Smooth muscle cell (in vitro differentiated cells): Measurements from ENCODE around the gene KLF7. TPM values are rescaled to one million over a fixed set of nuclear protein-coding genes. Genes with fewer than 3 reads are reported as not detected.

Experiments used
- DNase-seq: peaks from one replicate; lab custom pipeline; 2025; ENCODE audit not compliant: unreplicated experiment; lab: John Stamatoyannopoulos, UW
- H2AFZ ChIP-seq: fragments of 200-600 bp; sonication (generic); 2 replicates; pipeline ENCODE4 v1.6.0; 2016; ENCODE audit warnings: antibody characterized with exemption, low read depth, mild to moderate bottlenecking
- H3F3A ChIP-seq: fragments of 200-600 bp; sonication (generic); 2 replicates; pipeline ENCODE4 v1.6.0; 2017; ENCODE audit warnings: antibody characterized with exemption, low read depth
- H3K27ac ChIP-seq: fragments of 200-600 bp; sonication (generic); 2 replicates; pipeline ENCODE4 v1.5.1; 2016; ENCODE audit warnings: low read depth, mild to moderate bottlenecking
- H3K27me3 ChIP-seq: fragments of 200-600 bp; sonication (generic); 2 replicates; pipeline ENCODE4 v1.6.1; 2016; ENCODE audit warnings: low read depth, mild to moderate bottlenecking
- H3K36me3 ChIP-seq: fragments of 200-600 bp; sonication (generic); 2 replicates; pipeline ENCODE4 v1.5.1; 2016; ENCODE audit warnings: low read depth
- H3K4me1 ChIP-seq: fragments of 200-600 bp; sonication (generic); 2 replicates; pipeline ENCODE4 v1.5.1; 2016; ENCODE audit warnings: low read depth
- H3K4me2 ChIP-seq: fragments of 200-600 bp; sonication (generic); 2 replicates; pipeline ENCODE4 v1.6.0; 2016; ENCODE audit warnings: mild to moderate bottlenecking
- H3K4me3 ChIP-seq: fragments of 200-600 bp; sonication (generic); 2 replicates; pipeline ENCODE4 v1.5.1; 2016; ENCODE audit warnings: mild to moderate bottlenecking
- H3K79me2 ChIP-seq: fragments of 200-600 bp; sonication (generic); 2 replicates; pipeline ENCODE4 v1.6.0; 2016; ENCODE audit warnings: low read depth, mild to moderate bottlenecking
- H3K9ac ChIP-seq: fragments of 200-600 bp; sonication (generic); 2 replicates; pipeline ENCODE4 v1.6.0; 2016; ENCODE audit warnings: low read depth
- H3K9me3 ChIP-seq: fragments of 200-600 bp; sonication (generic); replicated peaks from 2 replicates; pipeline ENCODE4 v1.5.1; 2016; ENCODE audit warnings: low read depth
- H4K20me1 ChIP-seq: fragments of 200-600 bp; sonication (generic); 2 replicates; pipeline ENCODE4 v1.6.0; 2016; ENCODE audit warnings: low read depth
- WGBS: methylation state at CpG from one replicate; pipeline ENCODE4 v1.1.7; 2016; ENCODE audit warnings: low lambda C conversion rate; 5-methylcytosine and 5-hydroxymethylcytosine counted together
- polyA plus RNA-seq: library from polyadenylated mRNA; unstranded; fragments of >200 nt; fragmentation: Nextera tagmentation; extraction: Ambion mirVana; gene quantifications from 2 replicates; pipeline ENCODE4 v1.2.1, GENCODE V29; 2016
- total RNA-seq: library from RNA; depleted of rRNA; stranded (reverse); fragments of >200 nt; gene quantifications from 2 replicates; pipeline ENCODE4 v1.2.3, GENCODE V29; 2014
- TF ChIP-seq, protein P1 (sequence below): fragments of 200-600 bp; sonication (generic); IDR thresholded peaks from 2 replicates; pipeline ENCODE4 v1.5.1; 2017; ENCODE audit warnings: borderline replicate concordance, mild to moderate bottlenecking, antibody characterized with exemption; ENCODE audit not compliant: insufficient read depth, poor library complexity, severe bottlenecking

The KLF7 gene
- total and polyA plus RNA-seq, 2 experiments from 2014 or later: 12.7 to 27.6 TPM

DNA sequence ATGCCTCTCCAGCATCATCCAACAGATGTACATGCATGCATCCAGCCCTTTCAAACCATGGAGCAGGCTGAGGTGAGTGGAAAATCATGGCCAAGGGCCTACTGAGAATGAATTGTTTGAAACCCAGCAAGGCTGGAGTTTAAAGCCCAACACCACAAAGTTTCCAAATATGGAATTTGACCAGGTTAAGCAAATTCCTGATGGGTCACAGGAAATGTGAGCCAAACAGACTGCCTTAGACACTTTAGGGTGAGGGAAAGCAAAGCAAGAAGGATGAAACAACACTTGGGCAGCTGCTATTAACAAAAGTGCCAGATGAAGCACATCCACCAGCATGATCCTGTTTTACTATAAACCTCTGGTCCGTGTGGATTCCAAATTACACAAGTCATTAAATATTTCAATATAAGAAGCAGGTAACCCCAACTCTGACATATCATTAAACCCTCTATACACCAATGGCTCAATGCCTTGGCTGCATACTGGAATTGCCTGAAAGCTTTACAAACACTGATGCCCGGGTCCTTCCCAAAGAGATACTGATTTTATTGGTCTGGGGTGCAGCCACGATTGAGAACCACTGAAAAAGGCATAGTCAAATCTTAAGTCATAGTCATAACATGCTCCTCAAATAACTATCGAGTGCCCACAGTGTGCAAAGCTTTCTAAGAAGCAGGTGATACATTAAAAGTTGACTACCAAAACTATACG, 9.1 kb downstream of the KLF7 start:
- no peak overlapping the region for H3K4me2 ChIP-seq
- no peak overlapping the region for H3K4me3 ChIP-seq
- no peaks in the 10 kb centered on the region for H3F3A ChIP-seq
- H4K20me1 ChIP-seq: peaks cover 100% of the 10 kb centered on the region
- peaks cover 100% of the 10 kb centered on the region for H3K79me2 ChIP-seq
- H3K36me3 ChIP-seq: no peaks in the 10 kb centered on the region
- 87% methylated on average over 5 of the region's 5 CpGs for WGBS
- H3K27ac ChIP-seq: no peak overlapping the region
- no peak overlapping the region for H2AFZ ChIP-seq
- peaks cover 43% of the 10 kb centered on the region for H3K4me1 ChIP-seq
- H3K27me3 ChIP-seq: no peaks in the 10 kb centered on the region
- TF ChIP-seq, protein P1, sequence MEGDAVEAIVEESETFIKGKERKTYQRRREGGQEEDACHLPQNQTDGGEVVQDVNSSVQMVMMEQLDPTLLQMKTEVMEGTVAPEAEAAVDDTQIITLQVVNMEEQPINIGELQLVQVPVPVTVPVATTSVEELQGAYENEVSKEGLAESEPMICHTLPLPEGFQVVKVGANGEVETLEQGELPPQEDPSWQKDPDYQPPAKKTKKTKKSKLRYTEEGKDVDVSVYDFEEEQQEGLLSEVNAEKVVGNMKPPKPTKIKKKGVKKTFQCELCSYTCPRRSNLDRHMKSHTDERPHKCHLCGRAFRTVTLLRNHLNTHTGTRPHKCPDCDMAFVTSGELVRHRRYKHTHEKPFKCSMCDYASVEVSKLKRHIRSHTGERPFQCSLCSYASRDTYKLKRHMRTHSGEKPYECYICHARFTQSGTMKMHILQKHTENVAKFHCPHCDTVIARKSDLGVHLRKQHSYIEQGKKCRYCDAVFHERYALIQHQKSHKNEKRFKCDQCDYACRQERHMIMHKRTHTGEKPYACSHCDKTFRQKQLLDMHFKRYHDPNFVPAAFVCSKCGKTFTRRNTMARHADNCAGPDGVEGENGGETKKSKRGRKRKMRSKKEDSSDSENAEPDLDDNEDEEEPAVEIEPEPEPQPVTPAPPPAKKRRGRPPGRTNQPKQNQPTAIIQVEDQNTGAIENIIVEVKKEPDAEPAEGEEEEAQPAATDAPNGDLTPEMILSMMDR: no peak
- DNase-seq: no peak
- no peaks in the 10 kb centered on the region for H3K9me3 ChIP-seq
- H3K9ac ChIP-seq: no peak overlapping the region

DNA sequence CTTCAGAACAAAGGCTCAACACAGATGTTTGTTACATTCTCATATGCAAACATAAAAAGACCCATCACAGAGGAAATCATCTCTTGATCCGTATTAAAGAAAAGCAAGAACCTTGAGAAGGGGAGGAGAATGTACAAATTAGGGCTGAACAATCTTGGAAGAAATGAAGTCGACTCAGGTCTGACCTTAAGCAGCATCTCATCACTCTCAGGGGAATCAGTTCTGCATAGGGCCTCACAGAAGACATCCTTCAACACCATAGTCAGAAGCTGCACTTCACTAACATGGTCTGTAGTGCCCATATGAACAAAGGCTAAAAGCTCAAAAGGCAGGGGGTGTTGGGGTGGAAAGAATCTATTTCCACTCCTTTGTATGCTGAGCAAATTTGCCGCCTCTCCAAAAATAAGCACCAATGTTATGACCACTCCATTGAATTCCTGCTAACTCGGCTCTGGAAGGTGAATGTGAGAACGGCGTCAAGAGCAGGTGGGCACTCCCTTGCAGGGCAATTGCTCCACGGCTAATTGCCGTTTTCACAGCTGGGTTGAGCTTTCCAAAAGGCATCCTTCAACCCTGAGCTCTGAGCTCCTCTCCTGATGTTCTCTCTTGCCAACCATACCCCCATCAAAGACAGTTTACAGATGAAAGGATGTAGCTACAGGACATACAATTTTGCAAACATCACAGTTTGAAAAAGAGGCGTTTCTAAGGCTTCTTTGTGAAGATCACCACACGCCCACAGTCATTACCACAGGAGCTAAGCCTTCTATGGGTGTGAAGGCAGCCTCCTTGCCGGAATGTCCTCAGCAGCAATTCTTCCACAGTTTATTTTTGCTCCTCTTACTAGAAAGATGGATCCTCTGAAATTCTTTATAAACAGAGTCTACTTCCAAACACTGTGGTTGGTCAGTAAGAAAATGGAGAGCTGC, 10.0 kb downstream of the KLF7 start:
- H3K4me2 ChIP-seq: no peak overlapping the region
- peaks cover 44% of the 10 kb centered on the region for H3K4me1 ChIP-seq

DNA sequence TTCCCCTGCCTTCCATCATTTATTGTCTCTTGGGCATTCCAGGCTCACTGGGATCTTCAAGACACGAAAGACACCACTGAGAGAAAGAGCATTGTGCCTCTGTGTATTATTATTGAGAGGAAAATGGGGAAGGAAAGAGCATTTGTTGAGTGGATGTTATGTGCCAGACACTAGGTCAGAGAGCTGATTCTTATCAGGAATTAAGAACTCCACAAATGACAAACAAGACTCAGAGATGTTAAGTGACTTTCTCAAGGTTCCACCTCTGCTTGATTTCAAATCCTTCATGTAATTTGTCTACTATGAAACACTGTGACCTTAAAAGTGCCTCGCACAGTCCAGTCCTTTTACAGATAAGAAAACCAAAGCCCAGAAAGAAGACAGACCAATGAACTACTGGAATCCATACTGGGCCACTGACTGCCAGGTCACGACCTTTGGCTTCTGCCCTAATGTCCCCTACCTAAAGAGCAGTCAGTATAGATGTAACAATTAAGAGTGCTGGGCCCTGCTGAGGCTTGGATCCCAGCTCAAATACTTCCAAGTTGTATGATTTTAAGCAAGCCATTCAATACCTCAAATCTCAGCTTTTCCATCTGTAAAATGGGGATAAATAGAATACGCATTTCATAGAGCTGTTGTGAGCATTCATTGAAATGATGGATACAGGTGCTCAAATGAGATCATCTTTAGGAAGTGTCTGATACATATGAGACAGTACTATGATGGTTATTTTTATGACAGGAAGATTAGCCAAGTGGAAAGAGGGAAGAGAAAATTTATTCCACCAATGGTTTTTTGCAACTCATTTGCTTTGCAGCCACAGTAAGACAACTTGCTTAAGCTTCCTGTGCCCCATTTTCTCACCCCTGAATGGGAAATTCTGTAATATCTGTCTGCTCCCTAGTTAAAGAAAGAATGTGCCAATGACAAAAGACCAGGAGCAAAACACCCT, 10.9 kb downstream of the KLF7 start:
- Histone ChIP-seq H3K4me2 (no peak overlapping the region), H3K27ac (no peak overlapping the region), H3K9me3 (no peaks in the 10 kb centered on the region), H3K36me3 (no peaks in the 10 kb centered on the region), H3K4me3 (no peak overlapping the region), H3F3A (no peaks in the 10 kb centered on the region), H3K4me1 (peaks cover 47% of the 10 kb centered on the region), H3K27me3 (no peaks in the 10 kb centered on the region), H3K9ac (no peak overlapping the region), H2AFZ (no peak overlapping the region), H4K20me1 (peaks cover 100% of the 10 kb centered on the region), H3K79me2 (peaks cover 99% of the 10 kb centered on the region)
- TF ChIP-seq, protein P1: no peak
- no peak for DNase-seq
- WGBS: 89% methylated on average over 4 of the region's 4 CpGs

More for the DNA sequence above, 10.0 kb downstream of the KLF7 start:
- no peak for DNase-seq
- H3K9ac ChIP-seq: no peak overlapping the region
- no peaks in the 10 kb centered on the region for H3K36me3 ChIP-seq
- no peak overlapping the region for H3K27ac ChIP-seq
- 90% methylated on average over 11 of the region's 11 CpGs for WGBS
- H3K9me3 ChIP-seq: no peaks in the 10 kb centered on the region
- no peaks in the 10 kb centered on the region for H3F3A ChIP-seq
- TF ChIP-seq, protein P1: no peak
- H2AFZ ChIP-seq: no peak overlapping the region
- H4K20me1 ChIP-seq: peaks cover 100% of the 10 kb centered on the region
- no peak overlapping the region for H3K4me3 ChIP-seq
- no peaks in the 10 kb centered on the region for H3K27me3 ChIP-seq
- H3K79me2 ChIP-seq: peaks cover 99% of the 10 kb centered on the region
